COLO668 (cell line): ENCODE data around the gene PIAS4.
A peak's percentile ranks its signal among the peaks of the same experiment; 100 is the strongest.

Source experiments
- DNase-seq: peaks from one replicate; lab custom pipeline; 2025; ENCODE audit not compliant: unreplicated experiment; lab: John Stamatoyannopoulos, UW

Gene PIAS4

GRCh38 chr19:3977242-3978143 is 30.0 kb upstream of the PIAS4 start:
- no peak for DNase-seq

GRCh38 chr19:3978145-3978544 is 29.4 kb upstream of the PIAS4 start:
- DNase-seq, result no peak

GRCh38 chr19:3979289-3979673 is 28.3 kb upstream of the PIAS4 start:
- DNase-seq, result no peak

- no peak for DNase-seq
These were observed 27.7 kb upstream of the PIAS4 start for GRCh38 chr19:3979674-3980352.

- DNase-seq, result no peak
These were observed 26.9 kb upstream of the PIAS4 start for GRCh38 chr19:3980353-3981251.

- DNase-seq, result no peak
These were observed 26.2 kb upstream of the PIAS4 start for GRCh38 chr19:3981373-3981735.

- DNase-seq, result no peak
These were observed 25.5 kb upstream of the PIAS4 start for GRCh38 chr19:3981736-3982681.

- DNase-seq, result peak; percentile 51
These were observed 24.6 kb upstream of the PIAS4 start for GRCh38 chr19:3982701-3983541.

GRCh38 chr19:3983542-3983914 is 24.0 kb upstream of the PIAS4 start:
- DNase-seq, result no peak

GRCh38 chr19:3983936-3984583 is 23.5 kb upstream of the PIAS4 start:
- DNase-seq, result peak; percentile 71

- DNase-seq, result no peak
These were observed 23.0 kb upstream of the PIAS4 start for GRCh38 chr19:3984584-3984907.

- peak; percentile 93 for DNase-seq
These were observed 22.5 kb upstream of the PIAS4 start, which contains the start of gene EEF2 for GRCh38 chr19:3984908-3985642. Gene EEF2, minus strand, starts transcription at chr19:3985463. Its CDS starts 83 bp downstream, at chr19:3985380.

- no peak for DNase-seq
These were observed 21.8 kb upstream of the PIAS4 start for GRCh38 chr19:3985643-3986259.

- peak; percentile 80 for DNase-seq
These were observed 21.1 kb upstream of the PIAS4 start for GRCh38 chr19:3986260-3987041.

- DNase-seq, result peak; percentile 88
These were observed 19.7 kb upstream of the PIAS4 start for GRCh38 chr19:3987619-3988371.

- DNase-seq, result no peak
These were observed 16.8 kb upstream of the PIAS4 start for GRCh38 chr19:3990815-3991117.

- no peak for DNase-seq
These were observed 11.9 kb upstream of the PIAS4 start for GRCh38 chr19:3995607-3996006.
